ENCODE results near the gene MRPL14. TPM values are rescaled to one million over a fixed set of nuclear protein-coding genes. Genes with fewer than 3 reads are reported as not detected.

The MRPL14 gene
- total and polyA plus RNA-seq, 2 of the 8 experiments (the other 6 are each of a cell fraction or from before 2014, with no cell fraction given): 82.0 to 97.1 TPM

- Histone ChIP-seq H3K4me3 (ENCODE audit: extremely low read depth in 1 of 4, insufficient read depth in 2 of 4, low read depth in 3 of 4, low read length in 4 of 4) (no peak overlapping the region), H4K20me1 (replicated peaks in 1 of 2; ENCODE audit: control insufficient read depth in 1 of 2, insufficient read depth in 2 of 2, low read length in 2 of 2) (no peaks in the 10 kb centered on the region), H3K56ac (replicated peaks; ENCODE audit: insufficient read length, low read depth, low read length) (no peak overlapping the region), H4K5ac (ENCODE audit: insufficient read length, low read depth, low read length) (no peak overlapping the region), H3K4me1 (replicated peaks in 1 of 4; ENCODE audit: control insufficient read depth in 3 of 4, insufficient read depth in 4 of 4, low read length in 3 of 4) (peaks cover 0 to 16% (median 9%) of the 10 kb centered on the region in 4 experiments; a peak in 5 of 7 replicates), H2AFZ (ENCODE audit: low read length) (no peak overlapping the region), H3K79me1 (ENCODE audit: low read depth, low read length) (no peaks in the 10 kb centered on the region; the same call in 1 of the 2 replicates), H3K9me3 (ENCODE audit: insufficient read depth in 2 of 2, low read depth in 1 of 2, low read length in 1 of 2) (no peaks in the 10 kb centered on the region), H2BK120ac (replicated peaks; ENCODE audit: low read depth, low read length) (no peak overlapping the region), H3K36me3 (ENCODE audit: control insufficient read depth in 2 of 4, insufficient read depth in 4 of 4, low read length in 3 of 4) (no peaks in the 10 kb centered on the region), H2BK15ac (ENCODE audit: low read length) (no peak overlapping the region), H2AK5ac (ENCODE audit: low read depth, low read length) (no peak overlapping the region), H3K9ac (replicated peaks in 1 of 4; ENCODE audit: extremely low read depth in 1 of 4, low read depth in 3 of 4, low read length in 3 of 4) (no peak overlapping the region), H3K14ac (ENCODE audit: insufficient read length) (no peak overlapping the region), H3K18ac (ENCODE audit: extremely low read depth, low read length) (no peak overlapping the region), H4K91ac (replicated peaks; ENCODE audit: insufficient read length, low read length) (no peak overlapping the region), H3K23me2 (ENCODE audit: low read depth, low read length) (no peaks in the 10 kb centered on the region), H2BK12ac (ENCODE audit: low read depth, low read length) (peak overlapping the region; percentile 87; the same call in 1 of the 2 replicates), H3K23ac (ENCODE audit: insufficient read length) (no peak overlapping the region), H3K27me3 (replicated peaks in 1 of 4; ENCODE audit: control insufficient read depth in 3 of 4, extremely low read depth in 1 of 4, insufficient read depth in 3 of 4, low read length in 3 of 4) (no peaks in the 10 kb centered on the region; a peak in 1 of 7 replicates), H3K27ac (ENCODE audit: low read depth, low read length) (no peak overlapping the region), H2BK5ac (ENCODE audit: low read depth, low read length) (no peak overlapping the region), H3K79me2 (ENCODE audit: control insufficient read depth in 1 of 2, insufficient read depth in 2 of 2, low read length in 2 of 2) (no peaks in the 10 kb centered on the region), H4K8ac (ENCODE audit: extremely low read depth, insufficient read depth, low read length) (no peak overlapping the region; the same call in 1 of the 2 replicates), H3K4ac (replicated peaks; ENCODE audit: insufficient read length, low read depth, low read length) (no peak overlapping the region), H2BK20ac (ENCODE audit: low read length) (no peak overlapping the region), H3K4me2 (ENCODE audit: insufficient read depth in 1 of 2, low read depth in 2 of 2, low read length in 2 of 2) (no peak overlapping the region)
- ChIA-PET POLR2A (ENCODE audit: partially characterized antibody) (interaction anchor here (0.7 to 1.4 kb wide), 3 partner anchors 22 to 183 kb away, joined by 3 to 5 read pairs (median 3); no protein-coding TSS in a partner anchor), CTCF (ENCODE audit: partially characterized antibody) (interaction anchor here (0.7 to 23.4 kb wide), 20 partner anchors 9 to 397 kb away, joined by 3 to 331 read pairs (median 6); partner anchors contain the start of gene VEGFA)
- WGBS, 2 experiments (ENCODE audit: extremely low coverage in 1 of 2, insufficient coverage in 1 of 2, insufficient read length in 1 of 2, insufficient replicate concordance in 2 of 2, low coverage in 1 of 2, low lambda C conversion rate in 2 of 2, missing lambda C conversion rate in 1 of 2): 90% methylated on average over 3 of the region's 3 CpGs; no CpG with 5 or more reads in 1 of the 2 experiments
- FAIRE-seq: no peak
- DNase-seq (ENCODE audit: low read depth in 1 of 2, low spot score in 2 of 2): no peak
- TF ChIP-seq E2F6 (IDR thresholded peaks at IDR 0.05) (no peak), POLR2AphosphoS5 (IDR thresholded peaks at IDR 0.05; ENCODE audit: low read depth, low read length) (no peak), TBP (IDR thresholded peaks at IDR 0.05; ENCODE audit: low read depth, low read length) (no peak), JUND (IDR thresholded peaks at IDR 0.05; ENCODE audit: low read length) (no peak), ZNF274 (IDR thresholded peaks at IDR 0.05; ENCODE audit: borderline replicate concordance, extremely low read depth, low read length) (no peak), ATF3 (IDR thresholded peaks at IDR 0.05; ENCODE audit: insufficient read depth, low read depth, low read length) (no peak), ATF2 (IDR thresholded peaks at IDR 0.05; ENCODE audit: low read length) (no peak), POU5F1 (IDR thresholded peaks at IDR 0.05; ENCODE audit: low read depth, low read length) (no peak), BRCA1 (IDR thresholded peaks at IDR 0.05; ENCODE audit: low read depth, low read length) (no peak), FOSL1 (IDR thresholded peaks at IDR 0.05; ENCODE audit: insufficient read depth, low read depth, low read length) (no peak), RFX5 (IDR thresholded peaks at IDR 0.05; ENCODE audit: borderline replicate concordance, low read depth, low read length) (no peak)
These were observed 62.3 kb downstream of the MRPL14 start for GRCh38 chr6:44064948-44065272.
